Astrocyte (in vitro differentiated cells and primary cell): ENCODE data around the gene SPSB2. TPM values are rescaled to one million over a fixed set of nuclear protein-coding genes. Genes with fewer than 3 reads are reported as not detected.

Source experiments
- DNase-seq: peaks from one replicate; pipeline ENCODE4 v3.0.0-alpha.2; 2010; ENCODE audit warnings: low read depth
- FAIRE-seq: peaks from 2 replicates; lab custom pipeline; 2011; peaks lifted over from hg19 to GRCh38; lab: Jason Lieb, UNC
- H2AFZ ChIP-seq: 2 replicates; pipeline ENCODE4 v1.6.0; 2012; ENCODE audit warnings: low read depth, low read length, inconsistent platforms
- H3K27ac ChIP-seq: 2 replicates; pipeline ENCODE4 v1.5.1; 2011; ENCODE audit warnings: low read depth, low read length, inconsistent platforms
- H3K27me3 ChIP-seq: 2 replicates; pipeline ENCODE4 v1.6.0; 2011; ENCODE audit warnings: low read length, inconsistent platforms; ENCODE audit not compliant: insufficient read depth
- H3K36me3 ChIP-seq: 2 replicates; pipeline ENCODE4 v1.5.1; 2011; ENCODE audit warnings: low read length, inconsistent platforms; ENCODE audit not compliant: insufficient read depth
- H3K4me1 ChIP-seq: 2 replicates; pipeline ENCODE4 v1.5.1; 2011; ENCODE audit warnings: low read length, inconsistent platforms; ENCODE audit not compliant: insufficient read depth
- H3K4me2 ChIP-seq: 2 replicates; pipeline ENCODE4 v1.6.0; 2012; ENCODE audit warnings: low read length, inconsistent platforms
- H3K4me3 ChIP-seq: 2 replicates; pipeline ENCODE4 v1.5.1; 2011; ENCODE audit warnings: low read depth, mild to moderate bottlenecking, low read length, inconsistent platforms; ENCODE audit not compliant: insufficient read depth
- H3K79me2 ChIP-seq: 2 replicates; pipeline ENCODE4 v1.6.0; 2012; ENCODE audit warnings: mild to moderate bottlenecking, low read length, inconsistent platforms; ENCODE audit not compliant: insufficient read depth
- H3K9ac ChIP-seq: 2 replicates; pipeline ENCODE4 v1.6.0; 2012; ENCODE audit warnings: mild to moderate bottlenecking, low read length, inconsistent platforms
- H3K9me3 ChIP-seq: 2 replicates; pipeline ENCODE4 v1.5.1; 2012; ENCODE audit warnings: low read depth, mild to moderate bottlenecking, low read length, inconsistent platforms; ENCODE audit not compliant: insufficient read depth
- H4K20me1 ChIP-seq: 2 replicates; pipeline ENCODE4 v1.6.0; 2012; ENCODE audit warnings: low read length, inconsistent platforms; ENCODE audit not compliant: insufficient read depth
- H3K27ac Mint-ChIP-seq: one replicate; pipeline ENCODE4 v1.8.0; 2021; ENCODE audit warnings: mild to moderate bottlenecking, mixed read lengths; ENCODE audit not compliant: unreplicated experiment
- H3K27me3 Mint-ChIP-seq: one replicate; pipeline ENCODE4 v1.8.0; 2021; ENCODE audit warnings: low read depth, mixed read lengths; ENCODE audit not compliant: unreplicated experiment
- H3K36me3 Mint-ChIP-seq: one replicate; pipeline ENCODE4 v1.8.0; 2021; ENCODE audit warnings: low read depth, mixed read lengths; ENCODE audit not compliant: unreplicated experiment
- H3K4me1 Mint-ChIP-seq: one replicate; pipeline ENCODE4 v1.8.0; 2021; ENCODE audit warnings: low read depth, mixed read lengths; ENCODE audit not compliant: unreplicated experiment
- H3K4me3 Mint-ChIP-seq: one replicate; pipeline ENCODE4 v1.8.0; 2021; ENCODE audit warnings: mild to moderate bottlenecking, moderate library complexity, mixed read lengths; ENCODE audit not compliant: unreplicated experiment
- H3K9me3 Mint-ChIP-seq: one replicate; pipeline ENCODE4 v1.8.0; 2021; ENCODE audit warnings: mild to moderate bottlenecking, mixed read lengths; ENCODE audit not compliant: unreplicated experiment
- CTCF ChIP-seq: IDR thresholded peaks from 2 replicates; pipeline ENCODE4 v1.5.1; 2011; ENCODE audit warnings: low read depth, mild to moderate bottlenecking, inconsistent platforms, low read length, moderate library complexity; ENCODE audit not compliant: insufficient read depth
- EZH2 ChIP-seq: IDR thresholded peaks from 2 replicates; pipeline ENCODE4 v1.6.1; 2012; ENCODE audit warnings: mild to moderate bottlenecking, low read length, inconsistent platforms; ENCODE audit not compliant: insufficient read depth
- total RNA-seq: library from RNA; stranded (reverse); gene quantifications from 2 replicates; pipeline ENCODE4 v1.2.1, GENCODE V29; 2021

The SPSB2 gene
- total RNA-seq, 1 donor from 2014 or later = 4.9 TPM

GRCh38 chr12:6855322-6855721, 17.8 kb downstream of the SPSB2 start:
- H3K9ac ChIP-seq = no peak overlapping the region
- Mint-ChIP-seq H3K36me3 (peaks cover 16% of the 10 kb centered on the region), H3K27me3 (no peaks in the 10 kb centered on the region), H3K9me3 (no peaks in the 10 kb centered on the region), H3K4me1 (peaks cover 12% of the 10 kb centered on the region), H3K4me3 (no peak overlapping the region), H3K27ac (peak overlapping the region; percentile 18)
- no peak overlapping the region for H3K4me2 ChIP-seq
- H3K4me1 ChIP-seq = peaks cover 18% of the 10 kb centered on the region
- no peak overlapping the region for H3K27ac ChIP-seq
- peaks cover 38% of the 10 kb centered on the region for H3K79me2 ChIP-seq
- H3K4me3 ChIP-seq = no peak overlapping the region
- no peak overlapping the region for H2AFZ ChIP-seq
- DNase-seq = no peak
- H3K9me3 ChIP-seq = no peaks in the 10 kb centered on the region
- H4K20me1 ChIP-seq = peaks cover 24% of the 10 kb centered on the region
- FAIRE-seq = no peak
- TF ChIP-seq CTCF = no peak
- TF ChIP-seq EZH2 = no peak
- no peaks in the 10 kb centered on the region for H3K27me3 ChIP-seq
- H3K36me3 ChIP-seq = peaks cover 31% of the 10 kb centered on the region

- Histone ChIP-seq H3K79me2 (peaks cover 51% of the 10 kb centered on the region), H3K27me3 (no peaks in the 10 kb centered on the region), H3K4me3 (no peak overlapping the region), H3K4me2 (peak overlapping the region; percentile 88), H2AFZ (no peak overlapping the region), H3K27ac (peak overlapping the region; percentile 9), H3K4me1 (peaks cover 19% of the 10 kb centered on the region), H3K36me3 (peaks cover 24% of the 10 kb centered on the region), H3K9me3 (no peaks in the 10 kb centered on the region), H3K9ac (peak overlapping the region; percentile 88), H4K20me1 (peaks cover 33% of the 10 kb centered on the region)
- no peaks in the 10 kb centered on the region for H3K9me3 Mint-ChIP-seq
- H3K4me3 Mint-ChIP-seq = peak overlapping the region; percentile 96
- H3K4me1 Mint-ChIP-seq = peaks cover 12% of the 10 kb centered on the region
- H3K36me3 Mint-ChIP-seq = peaks cover 12% of the 10 kb centered on the region
- H3K27me3 Mint-ChIP-seq = no peaks in the 10 kb centered on the region
- DNase-seq = no peak
- no peak for FAIRE-seq
- TF ChIP-seq CTCF (no peak), EZH2 (no peak)
- H3K27ac Mint-ChIP-seq = peak overlapping the region; percentile 73
Observed at GRCh38 chr12:6854036-6854435, 19.1 kb downstream of the SPSB2 start.

- Histone ChIP-seq H3K9me3 (no peaks in the 10 kb centered on the region), H3K4me3 (peak overlapping the region; percentile 87), H2AFZ (no peak overlapping the region), H3K27me3 (no peaks in the 10 kb centered on the region), H4K20me1 (peaks cover 33% of the 10 kb centered on the region), H3K9ac (peak overlapping the region; percentile 88), H3K36me3 (peaks cover 20% of the 10 kb centered on the region), H3K79me2 (peaks cover 55% of the 10 kb centered on the region), H3K27ac (peak overlapping the region; percentile 89), H3K4me1 (peaks cover 19% of the 10 kb centered on the region), H3K4me2 (peak overlapping the region; percentile 88)
- no peak for DNase-seq
- TF ChIP-seq EZH2 (no peak), CTCF (no peak)
- Mint-ChIP-seq H3K36me3 (peaks cover 12% of the 10 kb centered on the region), H3K27me3 (no peaks in the 10 kb centered on the region), H3K9me3 (no peaks in the 10 kb centered on the region), H3K27ac (peak overlapping the region; percentile 73), H3K4me1 (peaks cover 12% of the 10 kb centered on the region), H3K4me3 (peak overlapping the region; percentile 96)
- FAIRE-seq = no peak
Observed at GRCh38 chr12:6853626-6854025, 19.5 kb downstream of the SPSB2 start.
